Measurements from ENCODE around the gene NUP85.
A peak's percentile ranks its signal among the peaks of the same experiment; 100 is the strongest.
"Not testable (repeated sequence)": the region's sequence is repeated elsewhere in the genome, so short reads cannot be mapped to it uniquely, and the experiment has no call there.

Gene NUP85

GRCh38 chr17:75199886-75200618 lies 5.4 kb upstream of the NUP85 start:
- no peak for DNase-seq

GRCh38 chr17:75205793-75206163 lies 299 bp downstream of the NUP85 start:
- no peak for DNase-seq

GRCh38 chr17:75207050-75207407 lies 1.6 kb downstream of the NUP85 start:
- not testable (repeated sequence) for DNase-seq

GRCh38 chr17:75207760-75208159 lies 2.3 kb downstream of the NUP85 start:
- DNase-seq = no peak

GRCh38 chr17:75208161-75208560 lies 2.7 kb downstream of the NUP85 start:
- DNase-seq = no peak

GRCh38 chr17:75209061-75209460 lies 3.6 kb downstream of the NUP85 start:
- DNase-seq = no peak

GRCh38 chr17:75218131-75218530 lies 12.7 kb downstream of the NUP85 start:
- DNase-seq = no peak

GRCh38 chr17:75219815-75220214 lies 14.3 kb downstream of the NUP85 start:
- no peak for DNase-seq

GRCh38 chr17:75225016-75225415 lies 19.5 kb downstream of the NUP85 start:
- no peak for DNase-seq

- no peak for DNase-seq
Measured at GRCh38 chr17:75227729-75228128, 22.2 kb downstream of the NUP85 start.

GRCh38 chr17:75228305-75228704 lies 22.8 kb downstream of the NUP85 start:
- DNase-seq = no peak

- DNase-seq = no peak
Measured at GRCh38 chr17:75228847-75229246, 23.4 kb downstream of the NUP85 start.

- no peak for DNase-seq
Measured at GRCh38 chr17:75231071-75231470, 25.6 kb downstream of the NUP85 start.

GRCh38 chr17:75231741-75232464 lies 26.4 kb downstream of the NUP85 start:
- DNase-seq = no peak

GRCh38 chr17:75232786-75233185 lies 27.3 kb downstream of the NUP85 start:
- DNase-seq = no peak

- no peak for DNase-seq
Measured at GRCh38 chr17:75237100-75238014, 31.9 kb downstream of the NUP85 start.

GRCh38 chr17:75238020-75238580 lies 32.6 kb downstream of the NUP85 start:
- no peak for DNase-seq

- DNase-seq = peak; percentile 57
Measured at GRCh38 chr17:75238684-75239191, 33.3 kb downstream of the NUP85 start.

GRCh38 chr17:75239214-75239613 lies 33.7 kb downstream of the NUP85 start:
- no peak for DNase-seq

- no peak for DNase-seq
Measured at GRCh38 chr17:75239778-75240393, 34.4 kb downstream of the NUP85 start.

- DNase-seq = no peak
Measured at GRCh38 chr17:75240394-75241142, 35.1 kb downstream of the NUP85 start.

- no peak for DNase-seq
Measured at GRCh38 chr17:75241143-75241430, 35.6 kb downstream of the NUP85 start.

Data from activated gamma-delta T cell treated with Interleukin-2 at 50 U/mL for 16 hours (primary cell).